HG03039 (cell line): ENCODE data around the gene COL11A2.
"Not testable (repeated sequence)": the region's sequence is repeated elsewhere in the genome, so short reads cannot be mapped to it uniquely, and the experiment has no call there.

Source experiments
- ATAC-seq: cut with Tn5 transposase; IDR thresholded peaks from one replicate; pipeline ENCODE4 v1.9.1; 2021; ENCODE audit warnings: mild to moderate bottlenecking, moderate library complexity; ENCODE audit not compliant: unreplicated experiment

The COL11A2 gene

GRCh38 chr6:33160096-33160495 lies 32.2 kb downstream of the COL11A2 start:
- no peak for ATAC-seq

- no peak for ATAC-seq
These were observed 35.3 kb downstream of the COL11A2 start for GRCh38 chr6:33156964-33157363.

- ATAC-seq, result no peak
These were observed 35.7 kb downstream of the COL11A2 start for GRCh38 chr6:33156561-33156960.

GRCh38 chr6:33154349-33154748 lies 37.9 kb downstream of the COL11A2 start:
- no peak for ATAC-seq

GRCh38 chr6:33151050-33151449 lies 41.2 kb downstream of the COL11A2 start:
- ATAC-seq, result no peak

- not testable (repeated sequence) for ATAC-seq
These were observed 41.7 kb downstream of the COL11A2 start for GRCh38 chr6:33150560-33150959.

GRCh38 chr6:33147807-33148666 lies 44.2 kb downstream of the COL11A2 start:
- no peak for ATAC-seq

GRCh38 chr6:33144373-33144772 lies 47.9 kb downstream of the COL11A2 start:
- ATAC-seq, result no peak

GRCh38 chr6:33143113-33143770 lies 49.0 kb downstream of the COL11A2 start:
- ATAC-seq, result no peak

GRCh38 chr6:33142501-33143070 lies 49.7 kb downstream of the COL11A2 start:
- no peak for ATAC-seq

GRCh38 chr6:33140556-33140955 lies 51.7 kb downstream of the COL11A2 start:
- no peak for ATAC-seq

DNA sequence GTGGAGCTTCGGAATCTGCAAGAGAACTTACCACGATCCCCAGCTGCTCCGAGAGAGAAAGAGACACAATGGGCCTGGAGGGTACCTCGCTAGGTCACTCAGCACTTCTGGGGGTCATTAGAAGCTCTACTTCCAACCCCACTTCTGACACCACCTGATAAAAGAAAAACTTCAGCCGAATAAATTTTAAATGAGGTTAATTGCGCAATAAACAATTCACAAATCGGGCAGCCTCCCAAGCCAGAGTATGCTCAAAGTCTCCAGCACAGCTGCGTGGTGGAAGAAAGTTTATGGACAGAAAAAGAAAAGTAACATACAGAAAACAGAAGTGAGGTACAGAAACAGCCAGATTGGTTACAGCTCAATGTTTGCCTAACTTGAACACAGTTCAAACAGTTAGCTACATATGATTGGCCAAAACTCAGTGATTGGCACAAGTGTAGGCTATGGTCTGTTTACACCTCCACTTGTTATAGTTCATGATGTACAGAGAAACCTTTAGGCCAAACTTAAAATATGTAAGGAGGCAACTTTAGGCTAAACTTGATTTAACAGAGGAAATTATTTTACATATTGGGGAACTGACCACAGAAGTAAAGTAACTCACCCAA lies 52.6 kb downstream of the COL11A2 start:
- no peak for ATAC-seq

- no peak for ATAC-seq
These were observed 55.9 kb downstream of the COL11A2 start for GRCh38 chr6:33136310-33136900.

- ATAC-seq, result no peak
These were observed 60.2 kb downstream of the COL11A2 start for GRCh38 chr6:33132081-33132524.

- ATAC-seq, result no peak
These were observed 63.9 kb downstream of the COL11A2 start for GRCh38 chr6:33128318-33128717.

DNA sequence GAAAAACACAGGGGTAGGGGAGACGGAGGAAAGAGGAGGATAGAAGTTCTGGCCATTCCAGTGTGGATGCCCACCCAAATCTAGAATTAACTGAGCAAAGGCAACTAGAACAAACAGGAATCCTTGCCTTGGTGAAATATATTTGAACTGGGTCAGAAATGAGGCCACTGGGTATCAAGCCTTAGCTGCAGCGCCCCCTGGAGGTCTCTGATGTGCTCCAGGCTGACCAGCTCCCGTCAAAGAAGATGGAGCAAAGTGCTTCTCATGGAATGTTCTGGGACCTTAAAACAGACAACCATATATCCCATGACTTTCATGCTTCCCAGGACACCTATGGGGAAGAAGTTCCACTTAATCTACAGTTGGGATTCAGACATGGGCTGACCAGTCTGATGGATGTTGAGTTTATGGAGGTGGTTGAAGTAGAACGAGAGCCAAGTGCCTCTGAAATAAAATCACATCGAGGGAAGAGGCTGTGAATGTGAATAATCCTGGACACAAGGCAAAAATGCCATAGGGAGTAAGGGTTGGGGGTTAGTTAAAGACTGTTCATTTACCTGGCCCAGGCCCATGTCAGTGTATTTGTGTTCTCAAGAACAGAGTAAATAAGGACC lies 66.1 kb downstream of the COL11A2 start:
- ATAC-seq, result no peak

- no peak for ATAC-seq
These were observed 67.3 kb downstream of the COL11A2 start for GRCh38 chr6:33124947-33125346.

DNA sequence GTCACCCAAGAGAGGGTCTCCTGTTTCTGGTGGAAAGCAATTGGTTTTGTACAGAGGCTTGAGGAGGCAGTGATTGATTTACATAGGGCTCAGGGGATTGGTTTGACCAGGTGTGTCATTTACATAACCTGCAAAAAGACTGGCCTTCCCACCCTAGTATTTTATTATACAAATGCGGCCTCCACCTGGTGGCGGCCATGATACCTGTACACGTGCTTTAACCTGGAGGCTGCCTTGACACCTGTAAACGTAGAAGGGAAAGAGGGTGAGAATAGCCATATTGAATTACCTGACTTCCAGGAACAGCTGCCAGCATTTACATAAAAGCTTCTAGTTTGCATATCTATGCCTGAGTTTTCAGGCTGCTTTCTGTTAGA lies 67.8 kb downstream of the COL11A2 start:
- no peak for ATAC-seq

DNA sequence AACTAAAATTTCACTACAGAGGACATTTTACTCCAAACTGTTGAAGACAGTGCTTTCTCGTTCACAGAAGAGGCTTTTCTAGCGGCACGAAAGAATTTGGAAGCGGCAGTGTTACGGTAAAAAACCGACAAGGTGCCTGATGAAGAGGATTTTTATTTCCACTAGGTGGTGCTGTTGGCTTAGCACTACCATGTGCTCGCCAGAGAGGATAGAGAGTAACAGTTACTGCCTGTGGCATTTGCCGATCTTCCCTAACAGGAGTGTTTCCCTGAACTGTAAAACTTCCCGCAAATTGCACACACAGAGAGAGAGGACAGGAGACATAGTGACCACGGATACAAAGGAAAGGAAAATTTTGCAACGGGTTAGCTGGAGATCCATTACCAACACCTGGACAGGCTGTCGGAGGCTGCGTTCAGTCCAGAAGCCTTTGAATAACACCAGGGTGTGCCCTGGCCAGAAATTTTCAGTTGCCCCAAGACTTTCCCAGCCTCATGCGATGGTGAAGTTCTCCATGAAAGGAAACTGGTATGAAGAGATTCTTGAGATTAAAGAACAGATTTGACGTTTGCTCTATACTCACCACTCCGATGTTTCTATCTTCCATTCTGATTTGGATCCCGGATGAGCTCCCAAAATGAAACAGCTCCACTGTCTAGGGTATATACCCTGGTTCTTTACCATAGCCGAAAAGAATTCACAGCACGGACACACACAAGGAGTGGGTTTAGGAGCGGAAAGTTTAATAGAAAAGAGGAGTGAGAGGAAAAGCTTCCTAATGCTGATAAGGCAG lies 68.3 kb downstream of the COL11A2 start:
- ATAC-seq, result no peak

- ATAC-seq, result no peak
These were observed 69.1 kb downstream of the COL11A2 start for GRCh38 chr6:33123181-33123580.
